K562 (cell line): ENCODE data around the gene DIP2C. TPM values are rescaled to one million over a fixed set of nuclear protein-coding genes. Genes with fewer than 3 reads are reported as not detected.

ENCODE experiments used
- ATAC-seq: fragments of 200-7000 bp; cut with Tn5 transposase; 3 replicates; pipeline ENCODE4 v1.9.1; 2020; ENCODE audit warnings: moderate library complexity
- BruUV-seq: library from RNA; stranded (reverse); fragments of 400-500 nt; replicated peaks from 2 replicates; lab custom pipeline; 2021; lab: Mats Ljungman, UMichigan
- CTCF ChIA-PET: fragments of 300-600 bp; formaldehyde crosslinking; extraction: SDS; loops from one replicate; lab custom pipeline; 2021; ENCODE audit warnings: low intra/inter-chr PET ratio; lab: Yijun Ruan, JAX
- POLR2A ChIA-PET: fragments of 300-600, 350-650 bp; sonication (Branson Sonifier 250); formaldehyde crosslinking; extraction: SDS; loops from one replicate; lab custom pipeline; 2021; ENCODE audit warnings: antibody characterized with exemption, inconsistent platforms; lab: Yijun Ruan, JAX
- DNase-seq, 4 experiments: peaks; one replicate each; pipeline versions ENCODE4 v3.0.0 to v3.0.0-alpha.2; 2011 to 2018; ENCODE audit warnings: low spot score in 3 of 4, mixed read lengths in 3 of 4; ENCODE audit errors: extremely low read depth in 1 of 4
- FAIRE-seq: peaks from 2 replicates; lab custom pipeline; 2011; peaks lifted over from hg19 to GRCh38; lab: Jason Lieb, UNC
- H2AFZ ChIP-seq: 2 replicates; pipeline ENCODE4 v1.6.0; 2011; ENCODE audit warnings: low read depth, low read length, control low read depth, inconsistent platforms
- H3K27ac ChIP-seq: fragments of 200-600 bp; 3 replicates; pipeline ENCODE4 v1.8.0; 2011; ENCODE audit warnings: low read depth, mild to moderate bottlenecking, control low read depth, inconsistent platforms, low read length, moderate library complexity, mixed read lengths; ENCODE audit errors: extremely low read depth
- H3K27me3 ChIP-seq, 2 experiments: fragments of 300-600 bp in 1 of 2; 2 replicates in 1 of 2; 3 replicates in 1 of 2; pipeline versions ENCODE4 v1.6.0 to v1.8.0; 2011; ENCODE audit warnings: inconsistent platforms in 2 of 2, low read length in 2 of 2, mild to moderate bottlenecking in 1 of 2, mixed read lengths in 1 of 2, moderate library complexity in 1 of 2; ENCODE audit not compliant: control insufficient read depth in 2 of 2, insufficient read depth in 2 of 2
- H3K36me3 ChIP-seq: fragments of 300-600 bp; 3 replicates; pipeline ENCODE4 v1.8.0; 2011; ENCODE audit warnings: mild to moderate bottlenecking, low read length, inconsistent platforms; ENCODE audit not compliant: control insufficient read depth, insufficient read depth
- H3K4me1 ChIP-seq, 2 experiments: fragments of 200-600 bp in 1 of 2; replicated peaks in 1 of 2; 2 replicates in 1 of 2; 3 replicates in 1 of 2; pipeline versions ENCODE4 v1.5.1 to v1.8.0; 2011; ENCODE audit warnings: inconsistent platforms in 2 of 2, low read length in 2 of 2, mild to moderate bottlenecking in 1 of 2, mixed read lengths in 1 of 2, moderate library complexity in 1 of 2; ENCODE audit not compliant: control insufficient read depth in 2 of 2, insufficient read depth in 2 of 2
- H3K4me2 ChIP-seq: 2 replicates; pipeline ENCODE4 v1.6.1; 2011; ENCODE audit warnings: low read length, control low read depth, inconsistent platforms, mixed read lengths; ENCODE audit not compliant: insufficient read depth
- H3K4me3 ChIP-seq: fragments of 200-600 bp; sonication (generic), shearing (Covaris generic); 2 replicates; pipeline ENCODE4 v1.5.1; 2016; ENCODE audit warnings: control low read depth, inconsistent platforms
- H3K79me2 ChIP-seq: fragments of 200-600 bp; 3 replicates; pipeline ENCODE4 v1.8.0; 2011; ENCODE audit warnings: low read length, inconsistent platforms; ENCODE audit not compliant: control insufficient read depth, insufficient read depth
- H3K9ac ChIP-seq, 2 experiments: 2 replicates each; pipeline versions ENCODE4 v1.6.0 to v1.6.1; 2011; ENCODE audit warnings: low read depth in 2 of 2, low read length in 2 of 2, control low read depth in 1 of 2, inconsistent platforms in 1 of 2, mild to moderate bottlenecking in 1 of 2, mixed read lengths in 1 of 2; ENCODE audit not compliant: insufficient read depth in 1 of 2
- H3K9me1 ChIP-seq: one replicate; pipeline ENCODE4 v1.6.0; 2011; ENCODE audit warnings: inconsistent platforms, mild to moderate bottlenecking, low read length, moderate library complexity; ENCODE audit not compliant: control insufficient read depth, insufficient read depth
- H3K9me3 ChIP-seq: replicated peaks from 2 replicates; pipeline ENCODE4 v1.5.1; 2011; ENCODE audit warnings: low read depth, low read length, inconsistent platforms; ENCODE audit not compliant: control insufficient read depth, insufficient read depth
- H4K20me1 ChIP-seq: replicated peaks from 2 replicates; pipeline ENCODE4 v1.6.1; 2011; ENCODE audit warnings: low read length, inconsistent platforms, mixed read lengths; ENCODE audit not compliant: control insufficient read depth, insufficient read depth
- ARID3B ChIP-seq: fragments of 250-450 bp; sonication (Bioruptor Pico); IDR thresholded peaks from 2 replicates; pipeline ENCODE4 v1.4.0; 2020; ENCODE audit warnings: borderline replicate concordance
- BHLHE40 ChIP-seq: IDR thresholded peaks from 2 replicates; pipeline ENCODE4 v1.6.1; 2011; ENCODE audit warnings: low read length, improper control_type of control experiment
- BRD4 ChIP-seq: fragments of 200-600 bp; sonication (generic); IDR thresholded peaks from 2 replicates; pipeline ENCODE4 v1.6.1; 2017; ENCODE audit warnings: inconsistent platforms
- CHD4 ChIP-seq: fragments of 200-600 bp; sonication (generic); IDR thresholded peaks from 3 replicates; pipeline ENCODE4 v1.6.1; 2012; ENCODE audit warnings: low read depth, mild to moderate bottlenecking, mixed read lengths, low read length, inconsistent platforms; ENCODE audit not compliant: insufficient read depth, insufficient replicate concordance, poor library complexity, severe bottlenecking
- ETV1 ChIP-seq: fragments of 450-650 bp; conservative IDR thresholded peaks from 2 replicates; pipeline ENCODE4 v1.6.1; 2016; ENCODE audit warnings: missing genetic modification characterization, control low read depth, low read depth, missing compliant biosample characterization
- EZH2 ChIP-seq: IDR thresholded peaks from 2 replicates; pipeline ENCODE4 v1.6.1; 2012; ENCODE audit warnings: low read depth, mild to moderate bottlenecking, inconsistent platforms, low read length, borderline replicate concordance
- PRMT5 ChIP-seq: sonication (generic); formaldehyde crosslinking; IDR thresholded peaks from 2 replicates; pipeline ENCODE4 v1.5.0; 2020; ENCODE audit warnings: missing genetic modification reagents
- ZMIZ1 ChIP-seq, 2 experiments: fragments of 150-350 bp in 1 of 2; IDR thresholded peaks; 2 replicates each; pipeline ENCODE4 v1.6.1; 2012 to 2016; ENCODE audit warnings: low read depth in 2 of 2, low read length in 2 of 2, mild to moderate bottlenecking in 1 of 2, moderate library complexity in 1 of 2
- WGBS: fragments of 100-300 bp; shearing (Covaris generic); methylation state at CpG from one replicate; pipeline ENCODE4 v1.1.6; 2016; ENCODE audit warnings: low coverage, mixed read lengths; ENCODE audit not compliant: insufficient coverage; ENCODE audit errors: missing lambda C conversion rate; 5-methylcytosine and 5-hydroxymethylcytosine counted together
- in situ Hi-C: fragments of 300-500 bp; cut with MboI; formaldehyde crosslinking; loops from 4 replicates; pipeline ENCODE4 v1.15.0; 2018; ENCODE audit warnings: inconsistent platforms, mixed read lengths
- intact Hi-C: fragments of 100-400 bp; cut with micrococcal nuclease; formaldehyde crosslinking; loops from 2 replicates; pipeline ENCODE4 v1.14.2; 2022
- polyA plus RNA-seq, 8 experiments: library from polyadenylated mRNA; depleted of rRNA in 4 of 8; stranded (reverse) in 5 of 8; unstranded in 3 of 8; fragments of >200 nt; fragmentation: Nextera tagmentation in 2 of 8; fragmentation: Illumina TruSeq in 1 of 8; extraction: Ambion mirVana in 2 of 8; extraction: Trizol in 1 of 8; gene quantifications; 2 replicates each; pipeline versions ENCODE4 v1.2.1 to v1.2.3, GENCODE V29; 2011 to 2014; ENCODE audit warnings: inconsistent platforms in 1 of 8, missing spikeins in 1 of 8
- total RNA-seq, 7 experiments: library from RNA; depleted of rRNA in 6 of 7; stranded (reverse); fragments of >200 nt in 6 of 7; fragmentation: Illumina TruSeq in 2 of 7; extraction: Trizol in 2 of 7; gene quantifications; 2 replicates each; pipeline versions ENCODE4 v1.2.1 to v1.2.3, GENCODE V29; 2011 to 2021; ENCODE audit warnings: low replicate concordance in 1 of 7

Gene DIP2C
- total and polyA plus RNA-seq, 9 of the 15 experiments (the other 6 are each of a cell fraction or from before 2014, with no cell fraction given): 0.01 TPM; not detected in 8

GRCh38 chr10:686155-686931, 3.1 kb downstream of the DIP2C start:
- intact Hi-C loops (no loop called here), in situ Hi-C loops (no loop called here)
- CTCF ChIA-PET: no interaction called here
- H3K9me1 ChIP-seq: no peaks in the 10 kb centered on the region
- peaks cover 0 to 5% of the 10 kb centered on the region in 2 experiments; a peak in 2 of 5 replicates for H3K4me1 ChIP-seq
- BruUV-seq: no TSS peak
- DNase-seq (no peak), FAIRE-seq (no peak), ATAC-seq (no peak)
- POLR2A ChIA-PET: interaction anchor here (0.8 to 2.6 kb wide), 2 partner anchors 8 to 87 kb away, joined by 3 to 7 read pairs; no protein-coding TSS in a partner anchor
- 1% methylated on average over 14 of the region's 19 CpGs for WGBS
- no peak overlapping the region for H3K4me3 ChIP-seq
- H4K20me1 ChIP-seq: no peaks in the 10 kb centered on the region
- H3K36me3 ChIP-seq: no peaks in the 10 kb centered on the region
- H3K4me2 ChIP-seq: no peak overlapping the region
- H3K27me3 ChIP-seq: peaks cover 5 to 35% of the 10 kb centered on the region in 2 experiments; a peak in 4 of 5 replicates
- H3K9ac ChIP-seq: no peak overlapping the region
- no peak overlapping the region for H2AFZ ChIP-seq
- H3K79me2 ChIP-seq: no peaks in the 10 kb centered on the region
- no peaks in the 10 kb centered on the region for H3K9me3 ChIP-seq
- H3K27ac ChIP-seq: no peak overlapping the region
- TF ChIP-seq ETV1 (tag) (no peak), ZMIZ1 (IDR thresholded peaks at IDR 0.05; ENCODE audit: low read depth in 2 of 2, low read length in 2 of 2) (no peak), ARID3B (CRISPR knock-in tag) (no peak), BHLHE40 (no peak), PRMT5 (CRISPR knock-in tag) (no peak), CHD4 (no peak), BRD4 (no peak), EZH2 (no peak)
- TF ChIP-seq, all 486 proteins: peak for 0
